Measurements from ENCODE around the gene IGFBP2.

GRCh38 chr2:216603010-216603883 lies 30.0 kb upstream of the IGFBP2 start:
- TF ChIP-seq CTCF (optimal IDR thresholded peaks at IDR 0.05 in 1 of 3, IDR thresholded peaks at IDR 0.05 in 1 of 3, conservative IDR thresholded peaks at IDR 0.05 in 1 of 3; ENCODE audit: extremely low read depth in 1 of 3, insufficient read depth in 2 of 3, low read length in 3 of 3) (no peak), EZH2 (IDR thresholded peaks at IDR 0.05; ENCODE audit: low read length) (no peak)

All from keratinocyte (primary cell).